Measurements from ENCODE around the gene VRTN. TPM values are rescaled to one million over a fixed set of nuclear protein-coding genes. Genes with fewer than 3 reads are reported as not detected.
"Not testable (repeated sequence)": the region's sequence is repeated elsewhere in the genome, so short reads cannot be mapped to it uniquely, and the experiment has no call there.

VRTN gene
- total RNA-seq, 2 donors from 2014 or later = 0.34 TPM; not detected in 1

DNA sequence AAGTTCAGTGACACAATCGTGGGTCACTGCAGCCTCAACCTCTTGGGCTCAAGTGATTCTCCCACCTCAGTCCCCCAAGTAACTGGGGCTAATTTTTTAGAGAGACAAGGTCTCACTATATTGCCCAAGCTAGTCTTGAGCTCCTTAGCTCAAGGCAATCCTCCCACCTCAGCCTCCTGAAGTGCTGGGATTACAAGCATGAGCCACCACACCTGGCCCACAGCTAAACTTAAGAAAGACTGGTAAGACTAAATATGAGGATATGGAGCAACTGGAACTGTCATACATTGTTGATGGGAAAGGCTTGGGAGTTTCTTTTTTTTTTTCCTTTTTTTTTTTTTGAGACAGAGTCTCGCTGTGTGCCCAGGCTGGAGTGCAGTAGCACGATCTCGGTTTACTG is 34.0 kb downstream of the VRTN start:
- intact Hi-C loops (cut with DNase I) = no loop called here
- Histone ChIP-seq H3K27me3 (replicated peaks; ENCODE audit: insufficient read depth) (no peaks in the 10 kb centered on the region), H3K4me1 (replicated peaks) (no peaks in the 10 kb centered on the region), H3K4me3 (no peak overlapping the region), H3K27ac (no peak overlapping the region), H3K9me3 (no peaks in the 10 kb centered on the region), H3K36me3 (no peaks in the 10 kb centered on the region)
- DNase-seq (ENCODE audit: low spot score) = no peak
- 93% methylated on average over 4 of the region's 4 CpGs for WGBS
- TF ChIP-seq CTCF (IDR thresholded peaks at IDR 0.05) = no peak
- no peak for TF ChIP-seq POLR2AphosphoS5 (IDR thresholded peaks at IDR 0.05)

DNA sequence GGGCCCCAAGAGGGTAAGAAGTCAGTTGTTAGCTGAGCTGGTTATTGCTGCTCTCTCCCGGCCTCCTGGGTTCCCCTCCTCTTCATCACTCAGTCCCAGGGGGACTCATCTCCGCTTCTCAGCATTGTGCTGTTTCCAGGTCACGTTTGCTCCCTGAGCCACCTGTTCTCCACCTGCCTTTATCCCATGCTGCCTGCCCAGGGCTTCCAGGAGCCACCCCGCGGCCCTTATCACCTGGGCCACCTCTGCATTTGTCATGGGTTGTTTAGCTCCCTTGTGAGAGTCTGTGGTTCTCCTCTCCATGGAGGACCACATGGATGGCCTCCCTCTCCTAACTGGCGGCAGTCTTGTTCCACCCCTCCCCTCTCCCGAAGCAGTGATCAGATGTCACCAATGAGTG is 41.7 kb downstream of the VRTN start:
- Histone ChIP-seq H3K27me3 (replicated peaks; ENCODE audit: insufficient read depth) (no peaks in the 10 kb centered on the region), H3K36me3 (no peaks in the 10 kb centered on the region), H3K27ac (no peak overlapping the region), H3K9me3 (no peaks in the 10 kb centered on the region), H3K4me1 (replicated peaks) (peaks cover 3% of the 10 kb centered on the region), H3K4me3 (no peak overlapping the region)
- intact Hi-C loops (cut with DNase I) = no loop called here
- WGBS = 60% methylated on average over 7 of the region's 7 CpGs
- TF ChIP-seq POLR2AphosphoS5 (IDR thresholded peaks at IDR 0.05) = no peak
- no peak for TF ChIP-seq POLR2A (IDR thresholded peaks at IDR 0.05)
- TF ChIP-seq CTCF (IDR thresholded peaks at IDR 0.05) = no peak
- no peak for DNase-seq (ENCODE audit: low spot score)

DNA sequence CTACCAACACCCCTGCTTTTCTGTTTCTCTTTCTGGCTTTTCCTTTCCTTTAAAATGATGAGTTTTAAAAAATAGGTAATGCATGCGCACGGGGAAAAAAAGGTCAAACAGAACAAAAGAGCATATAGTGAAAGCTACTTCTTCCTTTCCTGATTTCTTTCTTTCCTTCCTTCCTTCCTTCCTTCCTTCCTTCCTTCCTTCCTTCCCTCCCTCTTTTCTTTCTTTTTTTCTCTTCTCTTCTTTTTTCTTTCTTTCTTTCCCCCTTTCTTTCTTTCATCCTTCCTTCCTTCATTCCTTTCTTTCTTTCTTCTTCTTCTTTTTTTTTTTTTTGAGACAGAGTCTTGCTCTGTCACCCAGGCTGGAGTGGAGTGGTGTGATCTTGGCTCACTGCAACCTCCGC is 42.2 kb downstream of the VRTN start:
- intact Hi-C loops (cut with DNase I); H3K4me1 ChIP-seq (replicated peaks); H3K4me3 ChIP-seq; H3K27ac ChIP-seq; H3K9me3 ChIP-seq; DNase-seq (ENCODE audit: low spot score); H3K27me3 ChIP-seq (replicated peaks; ENCODE audit: insufficient read depth); H3K36me3 ChIP-seq: not testable (repeated sequence)
- 94% methylated on average over 3 of the region's 3 CpGs for WGBS

GRCh38 chr14:74391479-74391878 is 43.2 kb downstream of the VRTN start:
- DNase-seq (ENCODE audit: low spot score) = no peak
- Histone ChIP-seq H3K27ac (no peak overlapping the region), H3K4me1 (replicated peaks) (peaks cover 3% of the 10 kb centered on the region), H3K27me3 (replicated peaks; ENCODE audit: insufficient read depth) (no peaks in the 10 kb centered on the region), H3K9me3 (no peaks in the 10 kb centered on the region), H3K36me3 (no peaks in the 10 kb centered on the region), H3K4me3 (no peak overlapping the region)
- intact Hi-C loops (cut with DNase I) = no loop called here
- WGBS = 93% methylated on average over 3 of the region's 3 CpGs
- no peak for TF ChIP-seq POLR2A (IDR thresholded peaks at IDR 0.05)
- TF ChIP-seq POLR2AphosphoS5 (IDR thresholded peaks at IDR 0.05) = no peak

DNA sequence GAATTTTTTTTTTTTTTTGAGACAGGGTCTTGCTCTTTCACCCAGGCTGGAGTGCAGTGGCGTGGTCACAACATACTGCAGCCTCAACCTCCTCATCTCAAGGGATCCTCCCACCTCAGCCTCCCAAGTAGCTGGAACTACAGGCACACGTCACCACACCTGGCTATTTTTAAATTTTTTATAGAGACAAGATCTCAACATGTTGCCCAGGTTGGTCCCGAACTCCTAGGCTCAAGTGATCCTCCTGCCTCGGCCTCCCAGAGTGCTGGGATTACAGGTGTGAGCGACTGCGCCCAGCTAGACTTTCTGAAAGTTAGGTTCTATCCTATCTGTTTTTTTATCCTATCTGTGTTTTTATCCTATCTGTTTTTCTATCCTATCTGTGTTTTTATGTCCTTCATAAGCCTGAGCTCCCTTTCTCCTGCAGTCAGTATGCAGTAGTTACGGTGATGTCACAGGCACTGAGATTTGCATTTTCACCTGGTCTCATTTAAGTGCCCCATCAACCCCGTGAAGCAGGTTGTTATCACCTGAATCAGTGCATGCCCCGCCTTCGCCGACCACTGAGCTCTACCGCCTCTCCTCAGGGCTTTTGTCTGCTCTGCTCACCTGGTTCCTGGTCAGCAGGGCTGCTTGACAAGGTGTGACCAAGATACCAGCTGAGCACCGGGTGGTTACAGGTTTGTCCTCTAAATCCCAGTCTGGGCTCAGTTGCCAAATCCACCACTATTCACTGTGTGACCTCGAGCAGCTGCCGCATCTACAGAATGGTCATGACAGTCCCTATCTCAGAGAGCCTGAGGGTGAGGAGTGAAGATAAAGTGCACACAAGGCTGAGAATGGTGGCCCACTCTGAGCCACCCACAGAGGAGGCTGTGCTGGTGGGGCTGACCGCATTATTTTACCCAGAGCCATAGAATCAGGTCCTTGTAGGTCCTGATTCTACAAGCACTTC is 44.6 kb downstream of the VRTN start:
- no peak for TF ChIP-seq POLR2AphosphoS5 (IDR thresholded peaks at IDR 0.05)
- no peak for TF ChIP-seq POLR2A (IDR thresholded peaks at IDR 0.05)
- TF ChIP-seq CTCF (IDR thresholded peaks at IDR 0.05) = no peak
- Histone ChIP-seq H3K9me3 (no peaks in the 10 kb centered on the region), H3K27me3 (replicated peaks; ENCODE audit: insufficient read depth) (no peaks in the 10 kb centered on the region), H3K27ac (no peak overlapping the region), H3K36me3 (no peaks in the 10 kb centered on the region), H3K4me3 (no peak overlapping the region), H3K4me1 (replicated peaks) (peaks cover 3% of the 10 kb centered on the region)
- intact Hi-C loops (cut with DNase I) = no loop called here
- DNase-seq (ENCODE audit: low spot score) = no peak
- 78% methylated on average over 16 of the region's 16 CpGs for WGBS

GRCh38 chr14:74394549-74394948 is 46.3 kb downstream of the VRTN start:
- Histone ChIP-seq H3K4me3 (no peak overlapping the region), H3K27ac (no peak overlapping the region), H3K36me3 (no peaks in the 10 kb centered on the region), H3K27me3 (replicated peaks; ENCODE audit: insufficient read depth) (no peaks in the 10 kb centered on the region), H3K9me3 (no peaks in the 10 kb centered on the region), H3K4me1 (replicated peaks) (peaks cover 3% of the 10 kb centered on the region)
- 79% methylated on average over 2 of the region's 2 CpGs for WGBS
- no peak for TF ChIP-seq POLR2AphosphoS5 (IDR thresholded peaks at IDR 0.05)
- TF ChIP-seq POLR2A (IDR thresholded peaks at IDR 0.05) = no peak
- TF ChIP-seq CTCF (IDR thresholded peaks at IDR 0.05) = no peak
- intact Hi-C loops (cut with DNase I) = no loop called here
- no peak for DNase-seq (ENCODE audit: low spot score)

All from prostate gland (tissue), 2 donors.